IMR-90 (cell line): ENCODE data around the gene DSCAML1.

Source experiments
- CHD1 ChIP-seq: IDR thresholded peaks from 2 replicates; pipeline ENCODE4 v1.6.1; 2012; ENCODE audit warnings: low read depth, low read length, improper control_type of control experiment
- RAD21 ChIP-seq: IDR thresholded peaks from 2 replicates; pipeline ENCODE4 v1.6.1; 2012; ENCODE audit warnings: low read length, improper control_type of control experiment
- SMC3 ChIP-seq: fragments of 150-350 bp; IDR thresholded peaks from 2 replicates; pipeline ENCODE4 v1.6.1; 2016; ENCODE audit warnings: low read depth, mild to moderate bottlenecking, antibody characterized with exemption, low read length, moderate library complexity
- TF ChIP-seq, protein P1 (sequence below): conservative IDR thresholded peaks from 2 replicates; pipeline ENCODE4 v1.5.1; 2012; ENCODE audit warnings: mild to moderate bottlenecking, low read depth, low read length, improper control_type of control experiment

DNA sequence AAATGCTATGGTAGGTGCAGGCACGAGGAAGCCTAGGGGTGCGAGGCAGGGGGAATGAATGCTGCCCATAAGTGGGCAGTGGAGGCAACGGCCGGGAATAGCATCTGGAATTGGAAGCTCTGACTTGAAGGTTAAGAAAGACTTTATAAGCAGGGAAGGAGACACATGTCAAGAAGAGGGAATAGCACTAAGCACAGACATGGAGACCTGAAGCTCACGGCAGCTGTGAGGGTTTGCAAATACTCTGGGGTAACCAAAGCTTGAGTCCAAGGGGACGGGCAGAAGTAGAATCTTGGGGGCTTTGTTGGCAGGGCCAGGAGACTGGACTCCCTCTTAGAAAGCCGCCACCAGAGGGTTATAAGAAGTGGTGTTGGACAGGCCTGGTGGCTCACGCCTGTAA lies 356.8 kb downstream of the DSCAML1 start:
- TF ChIP-seq, protein P1, sequence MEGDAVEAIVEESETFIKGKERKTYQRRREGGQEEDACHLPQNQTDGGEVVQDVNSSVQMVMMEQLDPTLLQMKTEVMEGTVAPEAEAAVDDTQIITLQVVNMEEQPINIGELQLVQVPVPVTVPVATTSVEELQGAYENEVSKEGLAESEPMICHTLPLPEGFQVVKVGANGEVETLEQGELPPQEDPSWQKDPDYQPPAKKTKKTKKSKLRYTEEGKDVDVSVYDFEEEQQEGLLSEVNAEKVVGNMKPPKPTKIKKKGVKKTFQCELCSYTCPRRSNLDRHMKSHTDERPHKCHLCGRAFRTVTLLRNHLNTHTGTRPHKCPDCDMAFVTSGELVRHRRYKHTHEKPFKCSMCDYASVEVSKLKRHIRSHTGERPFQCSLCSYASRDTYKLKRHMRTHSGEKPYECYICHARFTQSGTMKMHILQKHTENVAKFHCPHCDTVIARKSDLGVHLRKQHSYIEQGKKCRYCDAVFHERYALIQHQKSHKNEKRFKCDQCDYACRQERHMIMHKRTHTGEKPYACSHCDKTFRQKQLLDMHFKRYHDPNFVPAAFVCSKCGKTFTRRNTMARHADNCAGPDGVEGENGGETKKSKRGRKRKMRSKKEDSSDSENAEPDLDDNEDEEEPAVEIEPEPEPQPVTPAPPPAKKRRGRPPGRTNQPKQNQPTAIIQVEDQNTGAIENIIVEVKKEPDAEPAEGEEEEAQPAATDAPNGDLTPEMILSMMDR = no peak
- TF ChIP-seq RAD21 = no peak
- TF ChIP-seq CHD1 = no peak
- no peak for TF ChIP-seq SMC3
